Esophagus muscularis mucosa (tissue), 4 donors: Measurements from ENCODE around the gene PLB1.

Experiments
- EP300 ChIP-seq: sonication (generic); formaldehyde crosslinking; IDR thresholded peaks from one replicate; pipeline ENCODE4 v1.6.1; 2017; ENCODE audit warnings: antibody characterized with exemption
- POLR2A ChIP-seq: fragments of 450-650 bp; IDR thresholded peaks from one replicate; pipeline ENCODE4 v1.6.1; 2017; ENCODE audit warnings: antibody characterized with exemption, moderate library complexity, mild to moderate bottlenecking, low read depth
- POLR2AphosphoS5 ChIP-seq, 2 donors: sonication (generic); formaldehyde crosslinking; IDR thresholded peaks; one replicate each; pipeline ENCODE4 v1.6.1; 2017; ENCODE audit warnings: antibody characterized with exemption in 2 of 2
- TF ChIP-seq, protein P1 (sequence below), 3 experiments: fragments of 200-600 bp in 2 of 3; fragments of 450-650 bp in 1 of 3; sonication (generic) in 2 of 3; IDR thresholded peaks; one replicate each; pipeline ENCODE4 v1.5.1; 2017 to 2019; ENCODE audit warnings: antibody characterized with exemption in 3 of 3, mild to moderate bottlenecking in 2 of 3, moderate library complexity in 1 of 3

DNA sequence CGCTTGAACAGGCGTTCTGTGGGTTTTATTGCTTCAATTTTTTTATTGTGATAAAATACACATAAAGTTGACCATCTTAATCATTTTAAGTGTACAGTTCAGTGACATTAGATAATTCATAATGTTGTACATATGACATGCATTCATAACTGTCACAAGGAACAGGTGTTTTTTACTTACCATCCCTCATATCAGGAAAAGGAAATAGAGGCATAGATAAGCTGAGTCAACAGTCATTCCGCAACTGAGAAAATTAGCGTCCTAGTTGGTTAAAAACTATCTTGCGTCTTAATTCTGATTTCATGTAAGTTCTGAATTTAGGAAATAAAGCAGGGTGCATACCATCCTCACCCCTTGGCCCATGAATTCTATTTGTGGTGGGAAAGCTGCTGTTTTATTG lies 36.5 kb downstream of the PLB1 start:
- TF ChIP-seq, protein P1, sequence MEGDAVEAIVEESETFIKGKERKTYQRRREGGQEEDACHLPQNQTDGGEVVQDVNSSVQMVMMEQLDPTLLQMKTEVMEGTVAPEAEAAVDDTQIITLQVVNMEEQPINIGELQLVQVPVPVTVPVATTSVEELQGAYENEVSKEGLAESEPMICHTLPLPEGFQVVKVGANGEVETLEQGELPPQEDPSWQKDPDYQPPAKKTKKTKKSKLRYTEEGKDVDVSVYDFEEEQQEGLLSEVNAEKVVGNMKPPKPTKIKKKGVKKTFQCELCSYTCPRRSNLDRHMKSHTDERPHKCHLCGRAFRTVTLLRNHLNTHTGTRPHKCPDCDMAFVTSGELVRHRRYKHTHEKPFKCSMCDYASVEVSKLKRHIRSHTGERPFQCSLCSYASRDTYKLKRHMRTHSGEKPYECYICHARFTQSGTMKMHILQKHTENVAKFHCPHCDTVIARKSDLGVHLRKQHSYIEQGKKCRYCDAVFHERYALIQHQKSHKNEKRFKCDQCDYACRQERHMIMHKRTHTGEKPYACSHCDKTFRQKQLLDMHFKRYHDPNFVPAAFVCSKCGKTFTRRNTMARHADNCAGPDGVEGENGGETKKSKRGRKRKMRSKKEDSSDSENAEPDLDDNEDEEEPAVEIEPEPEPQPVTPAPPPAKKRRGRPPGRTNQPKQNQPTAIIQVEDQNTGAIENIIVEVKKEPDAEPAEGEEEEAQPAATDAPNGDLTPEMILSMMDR (IDR thresholded peaks at IDR 0.05), result no peak
- no peak for TF ChIP-seq POLR2A
- TF ChIP-seq EP300, result no peak
- TF ChIP-seq POLR2AphosphoS5 (IDR thresholded peaks at IDR 0.05), result no peak
